Spleen (tissue), 11 donors: ENCODE data around the gene GLI2. TPM values are rescaled to one million over a fixed set of nuclear protein-coding genes. Genes with fewer than 3 reads are reported as not detected.

Experiments
- DNase-seq: peaks from one replicate; pipeline ENCODE4 v3.0.0-alpha.2; 2020
- H3K27ac ChIP-seq, 8 donors: fragments of 200-600 bp; sonication (generic) in 7 of 8; 1 replicate in 4 of 8; 2 replicates in 4 of 8; pipeline versions ENCODE4 v1.5.0 to v1.8.0; 2016 to 2021; ENCODE audit warnings: inconsistent platforms in 4 of 8, mild to moderate bottlenecking in 4 of 8, moderate library complexity in 1 of 8
- H3K27me3 ChIP-seq, 7 donors: fragments of 200-600 bp; sonication (generic) in 6 of 7; replicated peaks in 1 of 7; 1 replicate in 4 of 7; 2 replicates in 3 of 7; pipeline versions ENCODE4 v1.5.0 to v1.8.0; 2016 to 2021; ENCODE audit warnings: inconsistent platforms in 3 of 7, mild to moderate bottlenecking in 1 of 7
- H3K36me3 ChIP-seq, 6 donors: fragments of 200-600 bp; sonication (generic) in 5 of 6; 1 replicate in 4 of 6; 2 replicates in 2 of 6; pipeline versions ENCODE4 v1.5.0 to v1.8.0; 2016 to 2021; ENCODE audit warnings: inconsistent platforms in 2 of 6
- H3K4me1 ChIP-seq, 6 donors: fragments of 200-600 bp; sonication (generic) in 5 of 6; 1 replicate in 3 of 6; 2 replicates in 3 of 6; pipeline versions ENCODE4 v1.5.0 to v1.8.0; 2016 to 2021; ENCODE audit warnings: inconsistent platforms in 3 of 6
- H3K4me3 ChIP-seq, 8 donors: fragments of 200-600 bp; sonication (generic) in 7 of 8; 1 replicate in 4 of 8; 2 replicates in 4 of 8; pipeline versions ENCODE4 v1.5.0 to v1.8.0; 2016 to 2021; ENCODE audit warnings: inconsistent platforms in 4 of 8, mild to moderate bottlenecking in 4 of 8, moderate library complexity in 2 of 8
- H3K9me3 ChIP-seq, 8 donors: fragments of 200-600 bp; sonication (generic) in 7 of 8; 1 replicate in 4 of 8; 2 replicates in 4 of 8; pipeline versions ENCODE4 v1.5.0 to v1.8.0; 2016 to 2021; ENCODE audit warnings: inconsistent platforms in 4 of 8
- POLR2A ChIP-seq, 3 donors: fragments of 450-650 bp; IDR thresholded peaks; one replicate each; pipeline ENCODE4 v1.5.1; 2017; ENCODE audit warnings: antibody characterized with exemption in 3 of 3, mild to moderate bottlenecking in 1 of 3
- POLR2AphosphoS5 ChIP-seq, 3 donors: sonication (generic); formaldehyde crosslinking; IDR thresholded peaks; one replicate each; pipeline ENCODE4 v1.5.1; 2017; ENCODE audit warnings: antibody characterized with exemption in 3 of 3
- WGBS, 5 donors: extraction: QIAGEN DNeasy Blood & Tissue Kit in 3 of 5; methylation state at CpG; one replicate each; pipeline versions ENCODE4 v1.1.5 to v1.1.7; 2013 to 2018; 5-methylcytosine and 5-hydroxymethylcytosine counted together
- intact Hi-C: fragments of 100-400 bp; cut with DNase I; formaldehyde crosslinking; loops from one replicate; pipeline ENCODE4 v1.15.0; 2023; ENCODE audit warnings: low total_unique reads
- polyA plus RNA-seq, 3 donors: library from polyadenylated mRNA; stranded (reverse); fragments of 200-250 nt; gene quantifications; one replicate each; pipeline ENCODE4 v1.2.1, GENCODE V29; 2013
- total RNA-seq, 7 donors: library from RNA; depleted of rRNA in 3 of 7; stranded (reverse); fragments of >200 nt in 3 of 7; fragmentation: NEBNext Ultra II Directional in 4 of 7; extraction: Animal tissue kit (Norgen Biotek cat#: 25700) in 4 of 7; gene quantifications; one replicate each; pipeline versions ENCODE4 v1.1.0 to v1.2.1, GENCODE V29; 2016 to 2021
- TF ChIP-seq, protein P1 (sequence below), 11 experiments: fragments of 200-600 bp in 7 of 11; fragments of 450-650 bp in 4 of 11; sonication (generic) in 4 of 11; IDR thresholded peaks in 8 of 11; conservative IDR thresholded peaks in 3 of 11; 1 replicate in 7 of 11; 2 replicates in 4 of 11; pipeline versions ENCODE4 v1.4.0 to v1.8.0; 2016 to 2021; ENCODE audit warnings: antibody characterized with exemption in 11 of 11, inconsistent platforms in 4 of 11, mild to moderate bottlenecking in 1 of 11
- donor health status: healthy with polysubstance abuse.
- donor health status: DM: no; HTN: no; CAD: no; lungs with moderate emphysema.
- donor health status: DM: no; HTN: no; CAD: no.
- donor health status: Bipolar disorder and iron deficiency.
- donor health status: healthy.
- donor health status: DM: no; HTN: no; CAD: no.
- donor health status: DM: yes; HTN: yes; CAD: no.

Gene GLI2
- total and polyA plus RNA-seq, 10 donors = 0.22 to 10.6 (median 1.4) TPM

DNA sequence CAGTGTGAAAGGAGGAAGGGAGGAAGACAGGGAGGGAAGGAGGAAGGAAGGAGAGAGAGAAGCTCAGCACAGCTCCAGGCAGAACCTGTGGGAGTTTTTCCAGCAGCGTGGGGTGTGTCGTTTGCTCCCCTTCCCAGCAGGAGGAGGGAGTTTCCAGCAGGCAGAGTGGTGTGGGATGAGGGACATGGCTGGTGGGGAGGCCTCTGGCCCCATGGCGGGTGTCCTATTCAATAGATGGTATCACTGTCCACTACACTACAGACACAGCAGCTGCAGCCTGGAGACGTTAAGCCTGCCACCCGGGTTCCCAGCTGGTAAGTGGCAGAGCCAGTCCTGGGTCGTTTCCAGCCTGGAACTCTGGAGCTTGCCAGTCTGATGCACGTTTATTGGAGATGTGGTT, 44.7 kb downstream of the GLI2 start:
- Histone ChIP-seq H3K4me3 (no peak overlapping the region), H3K36me3 (no peaks in the 10 kb centered on the region), H3K27me3 (peaks cover 0 to 29% (median 0%) of the 10 kb centered on the region in 7 donors), H3K4me1 (peaks cover 0 to 16% (median 5%) of the 10 kb centered on the region in 6 donors), H3K27ac (peak overlapping the region in 1 of 8 donors; percentile 16), H3K9me3 (no peaks in the 10 kb centered on the region)
- DNase-seq = no peak
- 51 to 63% (median 57%) methylated on average over 7 of the region's 7 CpGs for WGBS, 5 donors
- intact Hi-C loops = no loop called here
- no peak for TF ChIP-seq POLR2A (IDR thresholded peaks at IDR 0.05)
- TF ChIP-seq, protein P1, sequence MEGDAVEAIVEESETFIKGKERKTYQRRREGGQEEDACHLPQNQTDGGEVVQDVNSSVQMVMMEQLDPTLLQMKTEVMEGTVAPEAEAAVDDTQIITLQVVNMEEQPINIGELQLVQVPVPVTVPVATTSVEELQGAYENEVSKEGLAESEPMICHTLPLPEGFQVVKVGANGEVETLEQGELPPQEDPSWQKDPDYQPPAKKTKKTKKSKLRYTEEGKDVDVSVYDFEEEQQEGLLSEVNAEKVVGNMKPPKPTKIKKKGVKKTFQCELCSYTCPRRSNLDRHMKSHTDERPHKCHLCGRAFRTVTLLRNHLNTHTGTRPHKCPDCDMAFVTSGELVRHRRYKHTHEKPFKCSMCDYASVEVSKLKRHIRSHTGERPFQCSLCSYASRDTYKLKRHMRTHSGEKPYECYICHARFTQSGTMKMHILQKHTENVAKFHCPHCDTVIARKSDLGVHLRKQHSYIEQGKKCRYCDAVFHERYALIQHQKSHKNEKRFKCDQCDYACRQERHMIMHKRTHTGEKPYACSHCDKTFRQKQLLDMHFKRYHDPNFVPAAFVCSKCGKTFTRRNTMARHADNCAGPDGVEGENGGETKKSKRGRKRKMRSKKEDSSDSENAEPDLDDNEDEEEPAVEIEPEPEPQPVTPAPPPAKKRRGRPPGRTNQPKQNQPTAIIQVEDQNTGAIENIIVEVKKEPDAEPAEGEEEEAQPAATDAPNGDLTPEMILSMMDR (IDR thresholded peaks at IDR 0.05 in 8 of 11, conservative IDR thresholded peaks at IDR 0.05 in 3 of 11) = no peak

DNA sequence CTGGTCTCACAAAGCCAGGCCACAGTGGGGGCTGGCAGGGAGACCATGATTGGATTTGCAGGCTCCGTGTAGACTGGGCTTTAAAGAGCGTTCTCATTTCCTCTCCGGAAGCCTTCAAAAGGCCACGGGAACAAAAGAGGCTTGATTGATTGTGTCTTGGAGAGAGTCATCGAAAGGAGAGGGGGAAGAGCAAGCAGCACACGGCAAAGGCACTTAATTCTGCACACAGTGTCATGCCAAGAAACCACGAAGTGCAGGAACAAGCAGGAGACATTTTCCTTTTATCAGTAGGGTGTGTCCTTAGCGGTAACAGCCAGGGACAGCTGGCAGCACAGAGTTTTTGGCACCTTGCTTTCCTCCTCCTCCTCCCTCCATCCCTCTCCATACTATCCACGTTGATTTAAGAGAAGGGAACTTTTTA, 47.7 kb downstream of the GLI2 start:
- H3K27ac ChIP-seq = no peak overlapping the region
- intact Hi-C loops = no loop called here
- H3K9me3 ChIP-seq = no peaks in the 10 kb centered on the region
- peaks cover 0 to 20% (median 0%) of the 10 kb centered on the region in 7 donors for H3K27me3 ChIP-seq
- TF ChIP-seq POLR2AphosphoS5 (IDR thresholded peaks at IDR 0.05) (no peak), POLR2A (IDR thresholded peaks at IDR 0.05) (no peak)
- TF ChIP-seq, protein P1 (IDR thresholded peaks at IDR 0.05 in 8 of 11, conservative IDR thresholded peaks at IDR 0.05 in 3 of 11) = no peak
- no peak for DNase-seq
- no peaks in the 10 kb centered on the region for H3K36me3 ChIP-seq
- WGBS, 5 donors = 1 to 11% (median 5%) methylated on average over 9 of the region's 9 CpGs
- H3K4me3 ChIP-seq = no peak overlapping the region
- peaks cover 0 to 16% (median 5%) of the 10 kb centered on the region in 6 donors for H3K4me1 ChIP-seq

DNA sequence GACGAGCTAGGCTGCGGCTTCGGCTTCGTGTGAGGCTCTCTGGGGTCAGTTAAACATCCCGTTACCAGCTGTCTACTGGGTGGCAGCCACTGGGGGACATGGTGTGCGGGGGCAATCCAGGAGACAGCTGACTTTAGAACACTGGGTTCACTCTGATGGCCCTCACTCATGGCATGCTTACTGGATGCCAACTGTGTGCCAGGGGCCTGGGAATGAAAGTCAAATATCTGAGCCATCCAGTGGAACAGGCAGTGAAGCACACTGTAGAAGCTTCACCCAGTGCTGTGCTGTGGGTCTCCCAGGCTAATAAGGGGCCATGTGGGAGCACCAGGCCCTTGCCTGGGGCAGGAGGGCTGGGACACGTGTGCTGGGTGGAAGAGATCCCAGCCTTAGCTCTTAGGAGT, 48.3 kb downstream of the GLI2 start:
- TF ChIP-seq, protein P1 (IDR thresholded peaks at IDR 0.05 in 8 of 11, conservative IDR thresholded peaks at IDR 0.05 in 3 of 11) = no peak
- no peak for TF ChIP-seq POLR2AphosphoS5 (IDR thresholded peaks at IDR 0.05)
- TF ChIP-seq POLR2A (IDR thresholded peaks at IDR 0.05) = no peak
- H3K9me3 ChIP-seq = no peaks in the 10 kb centered on the region
- no peak overlapping the region for H3K27ac ChIP-seq
- intact Hi-C loops = no loop called here
- no peak for DNase-seq
- peaks cover 0 to 19% (median 0%) of the 10 kb centered on the region in 7 donors for H3K27me3 ChIP-seq
- no peaks in the 10 kb centered on the region for H3K36me3 ChIP-seq
- peaks cover 0 to 16% (median 5%) of the 10 kb centered on the region in 6 donors for H3K4me1 ChIP-seq
- H3K4me3 ChIP-seq = no peak overlapping the region
- 79 to 87% (median 84%) methylated on average over 7 of the region's 7 CpGs for WGBS, 5 donors
